ENCODE measurements around the gene FBXO9.
A peak's percentile ranks its signal among the peaks of the same experiment; 100 is the strongest.
"Not testable (repeated sequence)": the region's sequence is repeated elsewhere in the genome, so short reads cannot be mapped to it uniquely, and the experiment has no call there.

Gene FBXO9

GRCh38 chr6:53058388-53059195 is 6.6 kb upstream of the FBXO9 start:
- Histone ChIP-seq H3K4me1 (ENCODE audit: insufficient read depth, low read length) (peaks cover 3% of the 10 kb centered on the region; the same call in 1 of the 2 replicates), H3K9ac (ENCODE audit: low read depth, low read length) (no peak overlapping the region), H3K36me3 (ENCODE audit: insufficient read depth, low read length) (no peaks in the 10 kb centered on the region; the same call in 1 of the 2 replicates), H3K9me3 (ENCODE audit: control insufficient read depth, insufficient read depth, low read length) (no peaks in the 10 kb centered on the region)

GRCh38 chr6:53059648-53060589 is 5.3 kb upstream of the FBXO9 start:
- Histone ChIP-seq H3K4me1 (ENCODE audit: insufficient read depth, low read length) (peaks cover 3% of the 10 kb centered on the region; the same call in 1 of the 2 replicates), H3K9ac (ENCODE audit: low read depth, low read length) (peak overlapping the region; percentile 93; the same call in 1 of the 2 replicates), H3K36me3 (ENCODE audit: insufficient read depth, low read length) (no peaks in the 10 kb centered on the region; the same call in 1 of the 2 replicates), H3K9me3 (ENCODE audit: control insufficient read depth, insufficient read depth, low read length) (no peaks in the 10 kb centered on the region)

- no peaks in the 10 kb centered on the region for H3K9me3 ChIP-seq (ENCODE audit: control insufficient read depth, insufficient read depth, low read length)
- H3K4me1 ChIP-seq (ENCODE audit: insufficient read depth, low read length), result peaks cover 6% of the 10 kb centered on the region; the same call in 1 of the 2 replicates
- no peaks in the 10 kb centered on the region for H3K36me3 ChIP-seq (ENCODE audit: insufficient read depth, low read length)
- H3K9ac ChIP-seq (ENCODE audit: low read depth, low read length), result peak overlapping the region; percentile 93
Observed at GRCh38 chr6:53062169-53062539, 3.0 kb upstream of the FBXO9 start.

- H3K9me3 ChIP-seq (ENCODE audit: control insufficient read depth, insufficient read depth, low read length); H3K36me3 ChIP-seq (ENCODE audit: insufficient read depth, low read length); H3K4me1 ChIP-seq (ENCODE audit: insufficient read depth, low read length): not testable (repeated sequence)
- H3K9ac ChIP-seq (ENCODE audit: low read depth, low read length), result peak overlapping the region; percentile 82; the same call in 1 of the 2 replicates
Observed at GRCh38 chr6:53064255-53064654, 949 bp upstream of the FBXO9 start.

GRCh38 chr6:53064726-53065265 is 408 bp upstream of the FBXO9 start:
- H3K9me3 ChIP-seq (ENCODE audit: control insufficient read depth, insufficient read depth, low read length), result no peaks in the 10 kb centered on the region
- H3K4me1 ChIP-seq (ENCODE audit: insufficient read depth, low read length), result peaks cover 3% of the 10 kb centered on the region; the same call in 1 of the 2 replicates
- H3K9ac ChIP-seq (ENCODE audit: low read depth, low read length), result peak overlapping the region; percentile 82
- H3K36me3 ChIP-seq (ENCODE audit: insufficient read depth, low read length), result no peaks in the 10 kb centered on the region

- Histone ChIP-seq H3K9ac (ENCODE audit: low read depth, low read length) (peak overlapping the region; percentile 82), H3K9me3 (ENCODE audit: control insufficient read depth, insufficient read depth, low read length) (no peaks in the 10 kb centered on the region), H3K36me3 (ENCODE audit: insufficient read depth, low read length) (no peaks in the 10 kb centered on the region)
Observed at GRCh38 chr6:53066077-53066417, 843 bp downstream of the FBXO9 start.

GRCh38 chr6:53066874-53067706 is 1.9 kb downstream of the FBXO9 start:
- Histone ChIP-seq H3K4me1 (ENCODE audit: insufficient read depth, low read length) (peaks cover 3% of the 10 kb centered on the region; the same call in 1 of the 2 replicates), H3K36me3 (ENCODE audit: insufficient read depth, low read length) (peaks cover under 1% of the 10 kb centered on the region), H3K9ac (ENCODE audit: low read depth, low read length) (no peak overlapping the region), H3K9me3 (ENCODE audit: control insufficient read depth, insufficient read depth, low read length) (no peaks in the 10 kb centered on the region)

More at GRCh38 chr6:53066077-53066417, 843 bp downstream of the FBXO9 start:
- H3K4me1 ChIP-seq (ENCODE audit: insufficient read depth, low read length), result peaks cover 3% of the 10 kb centered on the region; the same call in 1 of the 2 replicates

- Histone ChIP-seq H3K4me1 (ENCODE audit: insufficient read depth, low read length) (peaks cover 3% of the 10 kb centered on the region; the same call in 1 of the 2 replicates), H3K9me3 (ENCODE audit: control insufficient read depth, insufficient read depth, low read length) (no peaks in the 10 kb centered on the region), H3K9ac (ENCODE audit: low read depth, low read length) (no peak overlapping the region), H3K36me3 (ENCODE audit: insufficient read depth, low read length) (peaks cover 3% of the 10 kb centered on the region)
Observed at GRCh38 chr6:53067849-53068361, 2.7 kb downstream of the FBXO9 start.

- no peak overlapping the region for H3K9ac ChIP-seq (ENCODE audit: low read depth, low read length)
- no peaks in the 10 kb centered on the region for H3K9me3 ChIP-seq (ENCODE audit: control insufficient read depth, insufficient read depth, low read length)
- H3K36me3 ChIP-seq (ENCODE audit: insufficient read depth, low read length), result peaks cover 3% of the 10 kb centered on the region
- H3K4me1 ChIP-seq (ENCODE audit: insufficient read depth, low read length), result peaks cover 3% of the 10 kb centered on the region; the same call in 1 of the 2 replicates
Observed at GRCh38 chr6:53069427-53069826, 4.2 kb downstream of the FBXO9 start.

GRCh38 chr6:53070806-53071205 is 5.6 kb downstream of the FBXO9 start:
- peaks cover 3% of the 10 kb centered on the region for H3K36me3 ChIP-seq (ENCODE audit: insufficient read depth, low read length)
- H3K9ac ChIP-seq (ENCODE audit: low read depth, low read length), result no peak overlapping the region
- peaks cover 3% of the 10 kb centered on the region; the same call in 1 of the 2 replicates for H3K4me1 ChIP-seq (ENCODE audit: insufficient read depth, low read length)
- no peaks in the 10 kb centered on the region for H3K9me3 ChIP-seq (ENCODE audit: control insufficient read depth, insufficient read depth, low read length)

- Histone ChIP-seq H3K36me3 (ENCODE audit: insufficient read depth, low read length) (peaks cover 3% of the 10 kb centered on the region), H3K9me3 (ENCODE audit: control insufficient read depth, insufficient read depth, low read length) (no peaks in the 10 kb centered on the region), H3K9ac (ENCODE audit: low read depth, low read length) (no peak overlapping the region), H3K4me1 (ENCODE audit: insufficient read depth, low read length) (no peaks in the 10 kb centered on the region)
Observed at GRCh38 chr6:53074347-53074746, 9.1 kb downstream of the FBXO9 start.

GRCh38 chr6:53080813-53081212 is 15.6 kb downstream of the FBXO9 start:
- no peaks in the 10 kb centered on the region for H3K9me3 ChIP-seq (ENCODE audit: control insufficient read depth, insufficient read depth, low read length)
- peaks cover 5% of the 10 kb centered on the region; the same call in 1 of the 2 replicates for H3K36me3 ChIP-seq (ENCODE audit: insufficient read depth, low read length)
- H3K4me1 ChIP-seq (ENCODE audit: insufficient read depth, low read length), result no peaks in the 10 kb centered on the region
- no peak overlapping the region for H3K9ac ChIP-seq (ENCODE audit: low read depth, low read length)

- Histone ChIP-seq H3K36me3 (ENCODE audit: insufficient read depth, low read length) (peaks cover 6% of the 10 kb centered on the region), H3K9me3 (ENCODE audit: control insufficient read depth, insufficient read depth, low read length) (no peaks in the 10 kb centered on the region), H3K4me1 (ENCODE audit: insufficient read depth, low read length) (no peaks in the 10 kb centered on the region), H3K9ac (ENCODE audit: low read depth, low read length) (no peak overlapping the region)
Observed at GRCh38 chr6:53086302-53086701, 21.1 kb downstream of the FBXO9 start.
